Measurements from ENCODE around the gene RNF41. TPM values are rescaled to one million over a fixed set of nuclear protein-coding genes. Genes with fewer than 3 reads are reported as not detected.

The RNF41 gene
- total RNA-seq, 1 donor from 2014 or later: 86.0 TPM

DNA sequence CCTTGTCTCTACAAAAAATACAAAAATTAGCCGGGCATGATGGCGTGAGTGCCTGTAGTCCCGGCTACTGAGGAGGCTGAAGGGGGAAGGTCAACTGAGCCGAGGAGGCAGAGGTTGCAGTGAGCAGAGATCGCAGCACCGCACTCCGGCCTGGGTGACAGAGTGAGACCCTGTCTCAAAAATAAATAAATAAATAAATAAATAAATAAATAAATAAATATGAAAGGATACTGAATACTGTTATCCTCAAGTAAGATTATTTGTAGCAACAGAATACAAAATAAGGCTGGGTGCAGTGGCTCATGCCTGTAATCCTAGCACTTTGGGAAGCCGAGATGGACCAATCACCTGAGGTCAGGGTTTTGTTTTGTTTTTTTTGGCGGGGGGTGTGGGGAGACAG lies 1.9 kb downstream of the RNF41 start:
- DNase-seq (no peak), ATAC-seq (ENCODE audit: low read depth) (no peak)
- Mint-ChIP-seq H3K27me3 (no peaks in the 10 kb centered on the region), H3K9me3 (no peaks in the 10 kb centered on the region), H3K36me3 (ENCODE audit: low read depth) (peaks cover 38% of the 10 kb centered on the region), H3K27ac (no peak overlapping the region), H3K4me3 (peak overlapping the region; percentile 52), H3K4me1 (peaks cover 51% of the 10 kb centered on the region)
- ChIA-PET POLR2A (interaction anchor here (0.7 to 4.0 kb wide), 9 partner anchors 14 to 230 kb away, joined by 6 to 111 read pairs (median 25); partner anchors contain the start of genes ANKRD52, COQ10A, ESYT1 and MYL6), CTCF (interaction anchor here (3.9 to 4.0 kb wide), 3 partner anchors 14 to 100 kb away, joined by 34 to 52 read pairs (median 40); partner anchors contain the start of genes SMARCC2 and ZC3H10)
- intact Hi-C loops (cut with micrococcal nuclease): loop anchor here (2.0 to 5.0 kb wide), 4 partner anchors 47 to 1301 kb away; partner anchors contain the start of genes COQ10A, DDIT3, PYM1 and RAB5B
- TF ChIP-seq, protein P1, sequence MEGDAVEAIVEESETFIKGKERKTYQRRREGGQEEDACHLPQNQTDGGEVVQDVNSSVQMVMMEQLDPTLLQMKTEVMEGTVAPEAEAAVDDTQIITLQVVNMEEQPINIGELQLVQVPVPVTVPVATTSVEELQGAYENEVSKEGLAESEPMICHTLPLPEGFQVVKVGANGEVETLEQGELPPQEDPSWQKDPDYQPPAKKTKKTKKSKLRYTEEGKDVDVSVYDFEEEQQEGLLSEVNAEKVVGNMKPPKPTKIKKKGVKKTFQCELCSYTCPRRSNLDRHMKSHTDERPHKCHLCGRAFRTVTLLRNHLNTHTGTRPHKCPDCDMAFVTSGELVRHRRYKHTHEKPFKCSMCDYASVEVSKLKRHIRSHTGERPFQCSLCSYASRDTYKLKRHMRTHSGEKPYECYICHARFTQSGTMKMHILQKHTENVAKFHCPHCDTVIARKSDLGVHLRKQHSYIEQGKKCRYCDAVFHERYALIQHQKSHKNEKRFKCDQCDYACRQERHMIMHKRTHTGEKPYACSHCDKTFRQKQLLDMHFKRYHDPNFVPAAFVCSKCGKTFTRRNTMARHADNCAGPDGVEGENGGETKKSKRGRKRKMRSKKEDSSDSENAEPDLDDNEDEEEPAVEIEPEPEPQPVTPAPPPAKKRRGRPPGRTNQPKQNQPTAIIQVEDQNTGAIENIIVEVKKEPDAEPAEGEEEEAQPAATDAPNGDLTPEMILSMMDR (IDR thresholded peaks at IDR 0.05): no peak

- Mint-ChIP-seq H3K4me3 (no peak overlapping the region), H3K4me1 (peaks cover 23% of the 10 kb centered on the region), H3K27me3 (no peaks in the 10 kb centered on the region), H3K27ac (peak overlapping the region; percentile 41), H3K9me3 (no peaks in the 10 kb centered on the region), H3K36me3 (ENCODE audit: low read depth) (peaks cover 63% of the 10 kb centered on the region)
- no peak for ATAC-seq (ENCODE audit: low read depth)
- ChIA-PET POLR2A (interaction anchor here (0.6 to 1.4 kb wide), 2 partner anchors 57 to 505 kb away, joined by 3 to 4 read pairs; no protein-coding TSS in a partner anchor), CTCF (interaction anchor here (1.1 kb wide), 1 partner anchor 27 kb away, joined by 3 read pairs; the partner anchor contains the start of gene SMARCC2)
- intact Hi-C loops (cut with micrococcal nuclease): no loop called here
- TF ChIP-seq, protein P1 (IDR thresholded peaks at IDR 0.05): no peak
- no peak for DNase-seq
Observed at GRCh38 chr12:56216461-56216860, 5.3 kb downstream of the RNF41 start.

DNA sequence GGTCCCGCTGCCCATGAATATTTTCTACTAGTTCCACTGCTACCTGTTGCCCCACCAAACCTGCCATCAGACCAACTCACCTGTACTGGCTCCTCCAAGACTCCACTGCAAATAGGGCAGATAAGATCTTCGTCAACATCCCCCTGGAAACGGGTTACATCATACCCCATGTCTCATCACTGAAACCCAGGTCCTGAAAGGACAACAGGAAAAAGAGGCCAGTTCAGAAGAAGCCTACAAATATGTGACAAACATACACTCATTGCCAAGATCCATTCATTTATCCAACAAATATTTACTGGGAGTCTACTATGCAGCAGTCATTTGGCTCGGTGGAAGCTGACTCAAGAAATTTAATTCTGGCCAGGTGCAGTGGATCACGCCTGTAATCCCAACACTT lies 7.8 kb downstream of the RNF41 start:
- ATAC-seq (ENCODE audit: low read depth) (no peak), DNase-seq (no peak)
- TF ChIP-seq, protein P1 (IDR thresholded peaks at IDR 0.05): no peak
- intact Hi-C loops (cut with micrococcal nuclease): no loop called here
- ChIA-PET CTCF (interaction anchor here (1.1 kb wide), 1 partner anchor 24 kb away, joined by 4 read pairs; the partner anchor contains the start of gene SMARCC2), POLR2A (interaction anchor here (3.6 kb wide), 1 partner anchor 8 kb away, joined by 25 read pairs; the partner anchor contains the start of gene RNF41)
- Mint-ChIP-seq H3K9me3 (no peaks in the 10 kb centered on the region), H3K27me3 (no peaks in the 10 kb centered on the region), H3K4me3 (no peak overlapping the region), H3K4me1 (peaks cover 14% of the 10 kb centered on the region), H3K27ac (no peak overlapping the region), H3K36me3 (ENCODE audit: low read depth) (peaks cover 75% of the 10 kb centered on the region)

- intact Hi-C loops (cut with micrococcal nuclease): no loop called here
- ATAC-seq (ENCODE audit: low read depth): no peak
- Mint-ChIP-seq H3K9me3 (no peaks in the 10 kb centered on the region), H3K4me1 (peaks cover 24% of the 10 kb centered on the region), H3K27me3 (no peaks in the 10 kb centered on the region), H3K4me3 (no peak overlapping the region), H3K27ac (no peak overlapping the region), H3K36me3 (ENCODE audit: low read depth) (peaks cover 85% of the 10 kb centered on the region)
- ChIA-PET POLR2A (interaction anchor here (3.6 kb wide), 1 partner anchor 10 kb away, joined by 25 read pairs; the partner anchor contains the start of gene RNF41), CTCF (no interaction called here)
- TF ChIP-seq, protein P1 (IDR thresholded peaks at IDR 0.05): no peak
- DNase-seq: no peak
Observed at GRCh38 chr12:56212361-56212760, 9.4 kb downstream of the RNF41 start.

GRCh38 chr12:56208006-56208405 lies 13.7 kb downstream of the RNF41 start:
- no peak for DNase-seq
- H3K4me1 Mint-ChIP-seq: peaks cover 34% of the 10 kb centered on the region
- ATAC-seq (ENCODE audit: low read depth): peak; percentile 89
- H3K27me3 Mint-ChIP-seq: no peaks in the 10 kb centered on the region
- intact Hi-C loops (cut with micrococcal nuclease): no loop called here
- no peaks in the 10 kb centered on the region for H3K9me3 Mint-ChIP-seq
- peak overlapping the region; percentile 80 for H3K27ac Mint-ChIP-seq
- ChIA-PET POLR2A (interaction anchor here (0.7 to 9.1 kb wide), 6 partner anchors 9 to 241 kb away, joined by 3 to 111 read pairs (median 4); partner anchors contain the start of genes RNF41, SMARCC2, TIMELESS and ZC3H10), CTCF (interaction anchor here (1.1 to 4.8 kb wide), 6 partner anchors 14 to 255 kb away, joined by 3 to 52 read pairs (median 8); partner anchors contain the start of genes RNF41 and SMARCC2)
- H3K36me3 Mint-ChIP-seq (ENCODE audit: low read depth): peaks cover 79% of the 10 kb centered on the region
- no peak overlapping the region for H3K4me3 Mint-ChIP-seq
- TF ChIP-seq, protein P1 (IDR thresholded peaks at IDR 0.05): no peak

Measured in activated B cell treated with CpG ODN at 0.5 μM for 24 hours (primary cell).